ENCODE data around the gene ADGRG6.

ADGRG6 gene

GRCh38 chr6:142429195-142429594 lies 127.4 kb downstream of the ADGRG6 start:
- H3K4me3 ChIP-seq (ENCODE audit: low read depth, low read length) = no peak overlapping the region
- DNase-seq (ENCODE audit: low read depth, low spot score) = no peak
- TF ChIP-seq, protein P1, sequence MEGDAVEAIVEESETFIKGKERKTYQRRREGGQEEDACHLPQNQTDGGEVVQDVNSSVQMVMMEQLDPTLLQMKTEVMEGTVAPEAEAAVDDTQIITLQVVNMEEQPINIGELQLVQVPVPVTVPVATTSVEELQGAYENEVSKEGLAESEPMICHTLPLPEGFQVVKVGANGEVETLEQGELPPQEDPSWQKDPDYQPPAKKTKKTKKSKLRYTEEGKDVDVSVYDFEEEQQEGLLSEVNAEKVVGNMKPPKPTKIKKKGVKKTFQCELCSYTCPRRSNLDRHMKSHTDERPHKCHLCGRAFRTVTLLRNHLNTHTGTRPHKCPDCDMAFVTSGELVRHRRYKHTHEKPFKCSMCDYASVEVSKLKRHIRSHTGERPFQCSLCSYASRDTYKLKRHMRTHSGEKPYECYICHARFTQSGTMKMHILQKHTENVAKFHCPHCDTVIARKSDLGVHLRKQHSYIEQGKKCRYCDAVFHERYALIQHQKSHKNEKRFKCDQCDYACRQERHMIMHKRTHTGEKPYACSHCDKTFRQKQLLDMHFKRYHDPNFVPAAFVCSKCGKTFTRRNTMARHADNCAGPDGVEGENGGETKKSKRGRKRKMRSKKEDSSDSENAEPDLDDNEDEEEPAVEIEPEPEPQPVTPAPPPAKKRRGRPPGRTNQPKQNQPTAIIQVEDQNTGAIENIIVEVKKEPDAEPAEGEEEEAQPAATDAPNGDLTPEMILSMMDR (IDR thresholded peaks at IDR 0.05; ENCODE audit: low read depth, low read length) = no peak
- in situ Hi-C loops (cut with HindIII; ENCODE audit: low sequenced_read_pairs) = no loop called here

DNA sequence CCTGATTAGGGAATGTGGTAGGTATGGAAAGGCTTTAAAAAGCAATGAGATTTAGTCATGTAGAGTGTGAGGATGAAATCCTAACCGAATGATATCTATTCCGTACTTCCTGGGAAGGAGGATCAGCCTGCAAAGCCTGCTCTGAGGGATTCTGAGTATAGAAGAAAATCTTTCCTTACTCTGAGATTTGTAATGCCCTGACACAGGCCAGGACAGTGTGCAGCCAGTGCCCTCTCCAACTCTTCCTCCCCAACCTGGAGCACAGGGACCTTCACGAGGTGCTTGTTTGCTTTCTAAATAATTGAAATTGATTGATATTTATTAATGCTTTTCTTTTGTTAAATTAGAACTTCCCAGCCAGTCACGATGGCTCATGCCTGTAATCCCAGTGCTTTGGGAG lies 131.6 kb downstream of the ADGRG6 start:
- in situ Hi-C loops (cut with HindIII; ENCODE audit: low sequenced_read_pairs) = no loop called here
- no peak overlapping the region for H3K4me3 ChIP-seq (ENCODE audit: low read depth, low read length)
- no peak for DNase-seq (ENCODE audit: low read depth, low spot score)
- TF ChIP-seq, protein P1 (IDR thresholded peaks at IDR 0.05; ENCODE audit: low read depth, low read length) = no peak

GRCh38 chr6:142438898-142439297 lies 137.1 kb downstream of the ADGRG6 start:
- TF ChIP-seq, protein P1 (IDR thresholded peaks at IDR 0.05; ENCODE audit: low read depth, low read length) = no peak
- no peak overlapping the region for H3K4me3 ChIP-seq (ENCODE audit: low read depth, low read length)
- DNase-seq (ENCODE audit: low read depth, low spot score) = no peak
- in situ Hi-C loops (cut with HindIII; ENCODE audit: low sequenced_read_pairs) = no loop called here

- TF ChIP-seq, protein P1 (IDR thresholded peaks at IDR 0.05; ENCODE audit: low read depth, low read length) = no peak
- DNase-seq (ENCODE audit: low read depth, low spot score) = no peak
- in situ Hi-C loops (cut with HindIII; ENCODE audit: low sequenced_read_pairs) = no loop called here
- no peak overlapping the region for H3K4me3 ChIP-seq (ENCODE audit: low read depth, low read length)
Observed at GRCh38 chr6:142440600-142441293, 138.9 kb downstream of the ADGRG6 start.

DNA sequence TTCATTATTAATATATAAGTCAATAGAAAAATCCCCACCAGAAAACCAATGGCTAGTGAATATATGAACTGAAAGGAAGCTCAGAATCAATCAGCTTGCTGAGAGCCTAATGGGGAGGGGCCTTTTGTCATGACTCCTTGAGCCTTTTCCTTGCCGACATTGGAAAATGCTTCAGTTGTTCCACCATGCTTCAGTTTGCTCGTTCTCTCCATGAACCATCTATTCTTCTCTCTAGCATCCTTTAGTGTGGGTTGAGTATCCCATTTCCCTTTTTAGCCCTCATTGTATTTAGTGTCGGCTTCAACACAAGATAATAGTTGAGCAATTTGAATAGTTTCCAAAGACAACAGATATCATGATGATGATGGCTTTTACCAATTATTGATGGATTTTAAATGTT lies 139.9 kb downstream of the ADGRG6 start:
- in situ Hi-C loops (cut with HindIII; ENCODE audit: low sequenced_read_pairs) = no loop called here
- TF ChIP-seq, protein P1 (IDR thresholded peaks at IDR 0.05; ENCODE audit: low read depth, low read length) = no peak
- H3K4me3 ChIP-seq (ENCODE audit: low read depth, low read length) = no peak overlapping the region
- DNase-seq (ENCODE audit: low read depth, low spot score) = no peak

DNA sequence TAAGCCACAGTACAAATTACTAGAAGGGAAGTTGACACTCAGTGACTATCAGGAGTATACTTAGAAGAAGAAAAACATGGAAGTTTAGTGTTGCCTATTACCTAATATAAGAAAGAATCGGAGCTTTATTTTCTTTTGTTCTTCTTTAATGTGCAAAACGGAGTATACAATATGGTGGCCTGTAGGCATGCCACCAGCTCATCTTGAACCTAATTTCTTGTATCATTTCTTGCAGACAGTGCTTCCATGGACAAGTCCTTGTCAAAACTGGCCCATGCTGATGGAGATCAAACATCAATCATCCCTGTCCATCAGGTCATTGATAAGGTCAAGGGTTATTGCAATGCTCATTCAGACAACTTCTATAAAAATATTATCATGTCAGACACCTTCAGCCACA lies 141.3 kb downstream of the ADGRG6 start:
- no peak for DNase-seq (ENCODE audit: low read depth, low spot score)
- in situ Hi-C loops (cut with HindIII; ENCODE audit: low sequenced_read_pairs) = no loop called here

More for the DNA sequence above, 141.3 kb downstream of the ADGRG6 start:
- TF ChIP-seq, protein P1 (IDR thresholded peaks at IDR 0.05; ENCODE audit: low read depth, low read length) = no peak
- no peak overlapping the region for H3K4me3 ChIP-seq (ENCODE audit: low read depth, low read length)

All from astrocyte of the spinal cord (primary cell).